ENCODE results near the gene SFTPD. TPM values are rescaled to one million over a fixed set of nuclear protein-coding genes. Genes with fewer than 3 reads are reported as not detected.

SFTPD gene
- total RNA-seq, 4 donors from 2014 or later = not detected

DNA sequence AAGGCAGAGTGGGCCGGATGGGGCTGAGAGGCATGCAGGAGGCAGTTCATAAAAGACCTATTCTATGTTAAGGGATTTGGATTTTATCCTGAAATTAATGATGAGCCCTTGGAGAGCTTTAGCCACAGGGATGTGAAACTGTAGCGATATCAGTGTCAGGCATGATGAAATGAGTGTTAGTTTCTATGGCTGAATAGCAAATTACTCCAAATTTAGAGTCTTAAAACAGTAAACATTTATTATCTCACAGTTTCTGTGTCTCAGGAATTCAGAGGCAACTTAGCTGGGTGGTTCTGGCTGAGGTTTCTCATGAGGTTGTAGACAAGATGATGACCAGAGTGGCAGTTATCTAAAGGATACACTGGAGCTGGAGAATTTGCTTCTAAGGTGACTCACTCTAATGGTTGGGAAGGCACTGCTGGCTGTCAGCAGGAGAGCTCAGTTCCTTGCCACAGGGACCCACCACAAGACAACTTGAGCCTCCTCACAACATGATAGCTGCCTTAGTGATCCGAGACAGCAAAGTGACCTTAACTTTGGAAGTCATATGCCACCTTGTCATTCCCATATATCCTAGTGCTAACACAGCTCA lies 36.7 kb upstream of the SFTPD start:
- intact Hi-C loops (cut with DNase I; ENCODE audit: low total_unique reads) (no loop called here), in situ Hi-C loops (cut with MboI; ENCODE audit: low pct_ligation_motif_present in 1 of 4, low pct_unique_long_range_greater_than_20kb in 1 of 4, low sequenced_read_pairs in 3 of 4) (no loop called here)

DNA sequence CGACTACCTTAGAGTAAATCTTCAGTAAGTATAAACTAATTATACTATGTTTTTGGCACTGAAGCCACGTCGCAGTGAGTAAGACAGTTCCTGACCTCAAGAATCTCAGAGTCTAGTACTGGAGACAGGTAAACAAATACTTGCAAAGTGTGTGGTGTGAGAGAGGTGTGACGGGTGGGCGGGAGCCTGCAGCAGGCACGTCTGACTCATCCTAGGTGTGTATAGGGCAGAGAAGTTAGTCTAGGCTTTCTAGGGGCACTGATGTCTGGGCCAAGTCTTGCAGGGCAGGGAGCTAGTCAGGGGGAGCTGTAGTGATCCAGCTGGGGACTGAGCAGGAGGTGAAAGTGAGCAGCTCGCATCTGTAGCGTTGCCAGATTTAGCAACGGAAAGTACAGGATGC lies 35.9 kb upstream of the SFTPD start:
- TF ChIP-seq, protein P1, sequence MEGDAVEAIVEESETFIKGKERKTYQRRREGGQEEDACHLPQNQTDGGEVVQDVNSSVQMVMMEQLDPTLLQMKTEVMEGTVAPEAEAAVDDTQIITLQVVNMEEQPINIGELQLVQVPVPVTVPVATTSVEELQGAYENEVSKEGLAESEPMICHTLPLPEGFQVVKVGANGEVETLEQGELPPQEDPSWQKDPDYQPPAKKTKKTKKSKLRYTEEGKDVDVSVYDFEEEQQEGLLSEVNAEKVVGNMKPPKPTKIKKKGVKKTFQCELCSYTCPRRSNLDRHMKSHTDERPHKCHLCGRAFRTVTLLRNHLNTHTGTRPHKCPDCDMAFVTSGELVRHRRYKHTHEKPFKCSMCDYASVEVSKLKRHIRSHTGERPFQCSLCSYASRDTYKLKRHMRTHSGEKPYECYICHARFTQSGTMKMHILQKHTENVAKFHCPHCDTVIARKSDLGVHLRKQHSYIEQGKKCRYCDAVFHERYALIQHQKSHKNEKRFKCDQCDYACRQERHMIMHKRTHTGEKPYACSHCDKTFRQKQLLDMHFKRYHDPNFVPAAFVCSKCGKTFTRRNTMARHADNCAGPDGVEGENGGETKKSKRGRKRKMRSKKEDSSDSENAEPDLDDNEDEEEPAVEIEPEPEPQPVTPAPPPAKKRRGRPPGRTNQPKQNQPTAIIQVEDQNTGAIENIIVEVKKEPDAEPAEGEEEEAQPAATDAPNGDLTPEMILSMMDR (IDR thresholded peaks at IDR 0.05) = no peak
- TF ChIP-seq POLR2A (IDR thresholded peaks at IDR 0.05) = no peak
- TF ChIP-seq EP300 (IDR thresholded peaks at IDR 0.05; ENCODE audit: low read depth) = no peak
- TF ChIP-seq POLR2AphosphoS5 (IDR thresholded peaks at IDR 0.05) = no peak
- H3K36me3 ChIP-seq = no peaks in the 10 kb centered on the region
- peaks cover 52% of the 10 kb centered on the region for H3K27me3 ChIP-seq
- in situ Hi-C loops (cut with MboI; ENCODE audit: low pct_ligation_motif_present in 1 of 4, low pct_unique_long_range_greater_than_20kb in 1 of 4, low sequenced_read_pairs in 3 of 4) = no loop called here
- intact Hi-C loops (cut with DNase I; ENCODE audit: low total_unique reads) = no loop called here
- no peak overlapping the region for H3K27ac ChIP-seq
- WGBS, 2 donors (ENCODE audit: low coverage in 1 of 2) = 33 to 54% methylated on average over 9 of the region's 9 CpGs
- H3K9me3 ChIP-seq = peaks cover 0 to 1% of the 10 kb centered on the region in 2 donors
- H3K4me3 ChIP-seq = no peak overlapping the region
- peak; percentile 8 for DNase-seq
- peaks cover 0 to 21% (median 13%) of the 10 kb centered on the region in 4 donors for H3K4me1 ChIP-seq

More for the DNA sequence above, 36.7 kb upstream of the SFTPD start:
- Histone ChIP-seq H3K27ac (no peak overlapping the region), H3K9me3 (peaks cover 0 to 9% of the 10 kb centered on the region in 2 donors), H3K36me3 (no peaks in the 10 kb centered on the region), H3K27me3 (peaks cover 49% of the 10 kb centered on the region), H3K4me3 (no peak overlapping the region), H3K4me1 (peaks cover 0 to 21% (median 13%) of the 10 kb centered on the region in 4 donors)
- WGBS, 2 donors (ENCODE audit: low coverage in 1 of 2) = 67 to 71% methylated on average over 2 to 3 of the region's 3 CpGs
- TF ChIP-seq, protein P1 (IDR thresholded peaks at IDR 0.05) = no peak
- no peak for TF ChIP-seq POLR2AphosphoS5 (IDR thresholded peaks at IDR 0.05)
- TF ChIP-seq EP300 (IDR thresholded peaks at IDR 0.05; ENCODE audit: low read depth) = no peak
- no peak for DNase-seq

DNA sequence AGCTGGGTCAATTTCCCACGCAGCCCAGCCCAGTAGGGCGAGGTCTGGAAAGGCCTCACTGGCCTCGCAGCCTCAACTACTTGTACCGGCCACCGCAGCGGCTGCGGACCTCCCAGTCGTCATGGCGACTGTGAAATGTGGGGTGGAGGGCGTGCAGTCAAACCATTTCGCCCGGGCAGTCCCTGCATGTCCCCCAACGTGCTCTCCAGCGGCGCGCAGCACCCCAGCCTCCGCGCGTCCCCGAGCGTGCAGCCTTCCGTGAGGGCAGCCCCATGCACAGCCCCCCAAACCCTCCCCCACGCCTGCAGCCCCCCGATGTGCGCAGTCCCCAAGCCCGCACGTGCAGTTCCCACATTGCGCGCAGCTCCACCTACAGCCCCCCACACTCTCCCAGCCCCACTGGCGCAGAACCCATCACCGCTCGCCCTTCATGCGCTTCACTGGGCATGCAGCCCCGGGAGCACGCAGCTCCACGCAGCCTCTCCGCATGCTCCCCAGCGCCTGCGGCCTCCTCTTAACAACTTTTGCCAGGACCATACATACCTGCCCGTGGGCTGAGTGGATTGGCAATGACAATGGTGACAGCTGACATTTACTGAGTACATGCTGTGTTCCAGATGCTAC lies 34.5 kb upstream of the SFTPD start:
- whole genome bisulfite sequencing, 2 donors (ENCODE audit: low coverage in 1 of 2) = 70% methylated on average over 40 of the region's 40 CpGs; no CpG with 5 or more reads in 1 of the 2 donors
- Histone ChIP-seq H3K4me1 (peaks cover 0 to 21% (median 13%) of the 10 kb centered on the region in 4 donors), H3K27me3 (peaks cover 52% of the 10 kb centered on the region), H3K9me3 (no peaks in the 10 kb centered on the region), H3K27ac (no peak overlapping the region), H3K36me3 (no peaks in the 10 kb centered on the region), H3K4me3 (no peak overlapping the region)
- TF ChIP-seq, protein P1 (IDR thresholded peaks at IDR 0.05) = no peak
- TF ChIP-seq POLR2A (IDR thresholded peaks at IDR 0.05) = no peak
- TF ChIP-seq POLR2AphosphoS5 (IDR thresholded peaks at IDR 0.05) = no peak
- TF ChIP-seq EP300 (IDR thresholded peaks at IDR 0.05; ENCODE audit: low read depth) = no peak
- no peak for DNase-seq
- in situ Hi-C loops (cut with MboI; ENCODE audit: low pct_ligation_motif_present in 1 of 4, low pct_unique_long_range_greater_than_20kb in 1 of 4, low sequenced_read_pairs in 3 of 4) (no loop called here), intact Hi-C loops (cut with DNase I; ENCODE audit: low total_unique reads) (no loop called here)

DNA sequence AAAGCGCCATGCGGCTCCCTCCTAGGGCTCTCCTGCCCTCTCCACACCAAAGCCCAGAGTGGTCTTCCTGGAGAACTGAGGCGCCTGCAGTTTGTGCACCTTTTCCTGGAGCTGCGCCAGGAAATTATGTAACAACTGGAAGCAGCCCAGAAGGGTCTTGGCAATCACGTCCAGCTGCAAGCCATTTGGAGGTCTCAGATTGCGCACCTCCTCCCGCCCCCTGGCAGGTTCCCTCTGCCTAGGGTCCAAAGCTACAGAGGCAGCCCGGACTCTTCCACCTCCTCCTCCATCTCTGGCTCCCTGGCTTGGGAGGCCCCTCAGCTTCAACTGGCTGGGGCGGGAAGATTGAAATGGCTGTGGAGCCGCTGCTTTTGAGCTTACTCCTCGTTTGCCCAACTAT lies 34.0 kb upstream of the SFTPD start:
- no peak for DNase-seq
- Histone ChIP-seq H3K9me3 (no peaks in the 10 kb centered on the region), H3K4me1 (peaks cover 0 to 21% (median 13%) of the 10 kb centered on the region in 4 donors), H3K36me3 (no peaks in the 10 kb centered on the region), H3K27me3 (peaks cover 52% of the 10 kb centered on the region), H3K27ac (no peak overlapping the region), H3K4me3 (peak overlapping the region in 1 of 4 donors; percentile 70)
- in situ Hi-C loops (cut with MboI; ENCODE audit: low pct_ligation_motif_present in 1 of 4, low pct_unique_long_range_greater_than_20kb in 1 of 4, low sequenced_read_pairs in 3 of 4) = no loop called here
- 66% methylated on average over 11 of the region's 11 CpGs; no CpG with 5 or more reads in 1 of the 2 donors for WGBS, 2 donors (ENCODE audit: low coverage in 1 of 2)
- TF ChIP-seq POLR2AphosphoS5 (IDR thresholded peaks at IDR 0.05) = no peak
- TF ChIP-seq, protein P1 (IDR thresholded peaks at IDR 0.05) = no peak
- TF ChIP-seq POLR2A (IDR thresholded peaks at IDR 0.05) = no peak
- TF ChIP-seq EP300 (IDR thresholded peaks at IDR 0.05; ENCODE audit: low read depth) = no peak
- intact Hi-C loops (cut with DNase I; ENCODE audit: low total_unique reads) = no loop called here
